Activated CD8-positive, alpha-beta memory T cell treated with anti-CD3 and anti-CD28 coated beads for 24 hours (primary cell): Measurements from ENCODE around the gene CHAT.

Source experiments
- DNase-seq: peaks from one replicate; pipeline ENCODE4 v3.0.0-alpha.2; 2020

The CHAT gene

DNA sequence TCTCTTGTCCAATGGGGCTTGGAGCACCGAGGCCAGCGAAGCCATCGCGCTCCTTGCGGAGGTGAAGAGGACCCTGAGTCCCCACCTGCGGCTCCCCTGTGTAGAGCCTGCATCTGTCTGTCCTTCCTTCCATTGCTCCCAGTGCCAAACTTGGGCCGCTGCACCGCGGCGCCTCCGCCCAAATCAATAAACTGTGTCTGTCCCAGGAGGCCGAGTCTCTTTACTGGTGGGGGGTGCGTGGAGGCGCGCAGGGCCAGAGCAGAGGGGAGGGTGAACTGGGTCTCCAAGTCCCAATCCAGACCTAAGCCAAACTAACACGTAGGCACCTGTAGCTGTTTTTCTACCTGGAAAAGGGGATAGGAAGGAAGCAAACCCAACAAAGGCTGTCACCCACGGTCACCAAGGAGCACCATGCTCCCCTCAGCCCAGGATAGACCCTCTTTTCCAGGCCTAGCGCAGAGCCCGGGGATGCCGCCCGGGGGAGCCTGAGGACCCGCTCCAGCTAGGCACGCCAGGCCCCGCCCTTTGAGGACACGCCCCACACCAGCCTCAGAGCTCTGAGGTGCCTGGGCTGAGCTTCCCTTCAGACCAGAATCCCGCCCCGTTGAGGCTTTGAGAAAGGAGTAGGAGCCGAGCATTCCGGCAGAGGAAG lies 1.2 kb upstream of the CHAT start:
- DNase-seq = no peak

DNA sequence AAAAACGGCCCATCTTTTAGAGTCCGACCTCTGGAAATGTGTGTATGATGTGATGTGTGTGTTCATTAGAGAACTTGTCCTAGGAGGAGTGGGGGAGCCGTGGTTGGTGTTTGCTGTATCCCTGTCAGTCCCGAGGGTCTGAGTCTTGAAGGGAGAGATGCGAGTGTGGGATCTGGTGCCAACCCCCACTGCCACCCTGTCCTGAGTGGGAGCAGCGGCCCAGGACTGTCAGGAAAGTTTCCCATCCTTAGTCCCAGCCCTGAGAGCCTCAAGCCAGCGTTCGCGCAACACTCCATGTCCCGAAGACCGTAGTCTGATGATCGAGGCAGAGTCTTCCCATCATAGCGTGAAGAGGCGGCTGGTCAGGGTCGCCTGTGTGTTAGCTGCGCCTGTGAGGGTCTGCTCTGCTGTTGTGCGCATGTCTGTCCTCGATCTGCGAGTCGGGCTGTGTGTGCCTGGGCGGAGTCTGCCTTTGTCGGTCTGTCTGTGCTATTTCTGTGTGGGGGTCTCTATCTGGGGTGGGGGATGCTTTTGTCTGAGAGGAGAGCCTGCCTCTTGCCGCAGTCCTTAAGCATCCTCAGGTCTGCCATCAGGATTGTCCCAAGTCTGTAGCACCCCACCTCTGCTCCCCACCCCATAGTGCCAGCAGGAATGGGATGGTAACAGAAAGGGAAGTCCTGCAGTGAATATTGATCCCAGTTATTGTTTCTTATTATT lies 514 bp upstream of the CHAT start:
- no peak for DNase-seq

GRCh38 chr10:49614242-49615198 lies 683 bp downstream of the CHAT start:
- DNase-seq = no peak

DNA sequence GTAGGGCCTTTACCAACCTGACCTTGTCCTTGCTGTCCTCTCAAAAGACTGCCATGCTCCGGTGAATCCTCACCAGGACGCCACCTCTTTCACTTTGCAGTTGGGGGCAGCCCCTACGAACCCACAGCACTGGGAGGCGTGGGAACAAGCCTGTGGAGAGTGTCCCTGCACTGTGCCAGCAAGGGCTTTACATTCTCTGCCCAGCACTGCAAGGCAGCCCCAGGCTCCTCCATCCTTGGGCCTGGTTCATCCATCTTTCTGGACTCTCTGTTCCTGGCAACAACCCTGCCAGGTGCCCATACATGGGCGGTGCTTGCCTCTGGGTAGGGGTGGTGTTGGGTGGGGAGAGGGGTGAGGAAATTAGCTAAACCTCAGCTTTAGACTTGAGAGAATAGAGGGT lies 1.4 kb downstream of the CHAT start:
- no peak for DNase-seq

DNA sequence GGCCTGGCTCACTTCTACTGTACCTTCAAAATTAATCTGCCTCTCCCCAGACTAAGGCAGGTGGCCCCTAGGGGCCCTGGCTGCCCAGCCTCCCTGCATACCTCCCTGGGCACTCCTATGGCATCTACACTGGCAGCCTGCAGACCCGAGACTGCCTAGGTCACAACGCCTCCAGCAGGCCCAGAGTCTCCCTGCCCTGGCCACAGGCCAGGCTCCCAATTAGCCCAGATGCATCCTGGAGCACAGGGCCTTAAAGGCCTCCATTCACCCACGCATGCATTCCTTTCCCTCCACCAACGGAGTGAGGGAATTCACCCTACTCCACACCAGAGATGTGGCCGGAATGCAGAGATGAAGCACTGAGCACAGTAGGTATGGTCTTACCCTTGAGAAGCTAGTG lies 1.9 kb downstream of the CHAT start:
- no peak for DNase-seq

GRCh38 chr10:49616421-49617101 lies 2.7 kb downstream of the CHAT start:
- no peak for DNase-seq

DNA sequence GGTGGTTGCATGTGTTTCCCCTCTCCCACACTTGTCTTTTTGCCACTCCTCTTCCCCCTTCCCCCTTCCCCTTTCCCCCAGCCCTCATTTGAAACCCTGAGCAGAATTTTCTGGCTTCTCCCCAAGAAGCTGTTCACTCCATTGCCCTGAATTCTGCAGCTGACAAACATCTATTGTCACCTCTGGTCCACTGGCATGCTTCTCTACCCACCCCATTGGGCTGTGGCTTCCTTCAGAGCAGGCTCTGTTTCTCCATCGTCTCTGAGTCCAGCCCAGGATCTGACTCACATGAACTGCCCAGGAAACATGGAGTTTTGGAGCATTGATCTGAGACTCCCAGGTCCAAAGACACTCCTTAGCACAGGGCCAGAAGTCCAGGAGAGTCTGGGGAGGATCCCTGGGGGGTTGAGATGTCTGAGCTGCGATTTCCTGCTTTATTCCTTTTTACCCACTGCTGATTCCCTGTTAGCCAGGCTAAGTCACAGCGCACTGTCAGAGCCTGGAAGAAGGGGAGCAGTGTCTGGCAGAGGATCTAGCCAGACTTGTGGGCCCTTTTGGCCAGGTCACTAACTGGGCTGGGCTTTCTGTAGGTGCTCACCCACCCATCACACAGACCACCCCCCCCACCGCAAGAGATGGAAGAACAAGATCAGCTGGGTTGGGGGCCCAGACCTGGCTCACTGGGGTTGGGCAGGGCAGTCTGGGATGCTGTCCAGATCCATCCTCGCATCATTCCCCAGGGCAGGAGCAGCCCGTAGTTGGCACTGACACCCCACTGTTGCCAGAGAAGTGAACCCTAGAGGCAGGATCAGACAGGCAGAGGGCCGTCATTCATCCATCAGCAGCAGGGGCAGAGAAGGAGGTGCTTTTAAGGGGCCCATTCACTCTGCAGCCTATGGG lies 3.5 kb downstream of the CHAT start:
- no peak for DNase-seq

DNA sequence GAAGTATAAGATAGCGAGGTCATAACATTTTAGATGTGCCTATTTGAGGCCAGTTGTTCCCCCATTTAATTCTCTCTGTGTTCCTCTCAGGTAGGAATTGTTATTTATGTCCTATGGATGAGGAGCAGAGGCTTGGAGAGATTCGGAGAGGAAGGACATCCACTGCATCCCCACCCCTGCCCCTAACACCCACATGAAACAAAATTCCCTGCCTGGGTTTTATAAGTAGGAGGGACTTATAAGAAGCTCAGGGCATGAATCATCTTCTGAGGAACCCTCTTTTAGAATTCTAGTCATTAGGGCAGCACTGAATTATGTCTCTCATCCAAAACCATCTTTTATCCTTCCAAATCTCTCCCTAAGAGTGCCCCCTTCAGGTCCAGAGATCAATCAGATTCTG lies 5.0 kb downstream of the CHAT start:
- DNase-seq = no peak

DNA sequence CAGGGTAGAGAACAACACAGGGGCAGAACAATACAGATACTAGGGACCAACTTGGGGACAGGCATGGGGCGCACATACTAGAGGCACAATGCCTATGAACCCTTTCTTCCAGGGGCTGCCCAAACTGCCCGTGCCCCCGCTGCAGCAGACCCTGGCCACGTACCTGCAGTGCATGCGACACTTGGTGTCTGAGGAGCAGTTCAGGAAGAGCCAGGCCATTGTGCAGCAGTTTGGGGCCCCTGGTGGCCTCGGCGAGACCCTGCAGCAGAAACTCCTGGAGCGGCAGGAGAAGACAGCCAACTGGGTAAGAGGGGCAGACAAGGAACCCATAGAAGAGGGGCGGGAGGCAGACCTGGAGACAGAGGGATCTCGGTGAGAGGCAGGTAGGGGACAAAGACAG lies 5.8 kb downstream of the CHAT start:
- no peak for DNase-seq

DNA sequence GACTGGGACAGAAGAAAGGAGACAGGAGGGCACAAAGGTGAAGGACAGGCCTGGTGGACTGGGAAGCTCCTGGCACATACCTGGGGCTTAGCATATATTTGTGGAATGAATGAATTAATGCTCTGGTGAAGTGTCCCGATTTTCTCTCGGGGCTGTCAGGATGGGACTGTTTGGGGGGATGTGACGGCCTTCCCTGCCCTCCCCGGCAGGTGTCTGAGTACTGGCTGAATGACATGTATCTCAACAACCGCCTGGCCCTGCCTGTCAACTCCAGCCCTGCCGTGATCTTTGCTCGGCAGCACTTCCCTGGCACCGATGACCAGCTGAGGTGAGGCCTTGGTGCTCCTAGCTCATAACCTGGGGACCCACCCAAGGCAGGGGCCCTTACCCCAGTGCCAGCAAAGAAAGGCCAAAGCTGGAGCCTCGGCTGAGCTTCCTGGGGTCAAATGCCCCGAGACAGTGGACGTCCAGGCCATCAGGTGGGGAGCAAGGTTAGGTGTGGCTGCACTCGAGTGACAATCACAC lies 6.5 kb downstream of the CHAT start:
- DNase-seq = no peak

- no peak for DNase-seq
Observed at GRCh38 chr10:49620841-49621378, 7.1 kb downstream of the CHAT start.

DNA sequence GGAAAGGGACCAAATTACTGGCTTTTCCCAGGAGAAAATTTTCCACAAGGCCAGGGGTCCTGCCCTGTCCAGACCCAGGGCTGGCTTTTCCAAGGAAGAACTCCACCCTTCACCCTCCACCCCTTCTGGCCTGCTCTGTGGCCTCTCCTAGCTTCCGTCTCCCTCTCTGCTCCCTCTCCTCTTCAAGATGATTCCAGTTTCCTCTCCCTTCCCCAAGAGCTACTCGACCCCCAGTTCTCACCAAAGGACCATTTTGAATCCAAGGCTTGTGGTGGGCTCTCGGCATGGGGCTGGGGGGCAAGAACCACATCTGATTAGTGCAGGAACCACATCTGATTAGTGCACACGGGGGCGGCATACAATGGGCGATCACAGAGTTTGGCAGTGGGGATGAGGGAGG lies 7.7 kb downstream of the CHAT start:
- DNase-seq = no peak

- no peak for DNase-seq
Observed at GRCh38 chr10:49622426-49623425, 8.9 kb downstream of the CHAT start.

DNA sequence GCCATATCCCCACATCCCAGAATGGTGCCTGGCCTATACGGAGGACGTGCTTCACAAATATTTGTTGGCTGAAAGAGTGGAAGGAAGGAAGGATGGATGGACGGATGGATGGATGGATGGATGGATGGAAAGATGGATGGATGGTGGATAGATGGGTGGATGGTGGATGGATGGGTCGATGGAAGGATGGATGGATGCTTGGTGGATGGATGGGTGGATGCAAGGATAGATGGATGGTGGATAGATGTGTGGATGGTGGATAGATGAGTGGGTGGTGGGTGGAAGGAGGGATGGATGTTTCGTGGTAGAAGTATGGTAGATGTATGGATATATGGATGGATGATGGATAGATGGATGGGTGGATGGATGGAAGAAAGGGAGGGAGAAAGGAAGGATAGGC lies 10.8 kb downstream of the CHAT start:
- no peak for DNase-seq

DNA sequence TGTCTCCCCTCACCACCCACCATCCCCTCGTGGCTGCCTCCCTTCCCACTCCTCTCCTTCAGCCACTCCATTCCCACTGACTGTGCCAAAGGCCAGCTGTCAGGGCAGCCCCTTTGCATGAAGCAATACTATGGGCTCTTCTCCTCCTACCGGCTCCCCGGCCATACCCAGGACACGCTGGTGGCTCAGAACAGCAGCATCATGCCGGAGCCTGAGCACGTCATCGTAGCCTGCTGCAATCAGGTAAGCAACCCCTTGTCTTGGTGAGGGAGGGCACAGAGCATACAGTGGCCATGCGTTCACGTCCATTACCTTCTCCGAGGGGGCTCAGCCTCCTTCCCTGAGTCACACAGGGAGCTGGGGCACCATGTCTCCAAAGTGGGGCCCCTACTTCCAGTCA lies 11.6 kb downstream of the CHAT start:
- no peak for DNase-seq

DNA sequence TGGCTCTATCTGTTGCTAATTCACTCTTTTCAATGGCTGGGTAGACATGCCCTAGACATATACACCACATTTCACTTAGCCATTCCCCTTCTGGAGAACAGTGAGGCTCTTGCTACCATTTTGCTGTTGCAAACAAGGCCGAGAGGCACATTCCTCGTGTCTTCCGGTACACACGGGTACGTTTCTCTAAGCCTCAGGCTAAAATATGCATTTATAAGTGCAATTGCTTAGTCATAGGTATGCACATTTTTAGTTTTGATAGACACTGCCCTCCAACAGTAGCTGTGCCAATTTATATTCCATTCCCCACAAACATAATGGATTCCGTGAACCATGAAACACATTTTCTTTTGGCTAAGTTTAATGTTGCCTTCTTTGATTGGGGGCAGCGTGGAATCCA lies 13.2 kb downstream of the CHAT start:
- no peak for DNase-seq

DNA sequence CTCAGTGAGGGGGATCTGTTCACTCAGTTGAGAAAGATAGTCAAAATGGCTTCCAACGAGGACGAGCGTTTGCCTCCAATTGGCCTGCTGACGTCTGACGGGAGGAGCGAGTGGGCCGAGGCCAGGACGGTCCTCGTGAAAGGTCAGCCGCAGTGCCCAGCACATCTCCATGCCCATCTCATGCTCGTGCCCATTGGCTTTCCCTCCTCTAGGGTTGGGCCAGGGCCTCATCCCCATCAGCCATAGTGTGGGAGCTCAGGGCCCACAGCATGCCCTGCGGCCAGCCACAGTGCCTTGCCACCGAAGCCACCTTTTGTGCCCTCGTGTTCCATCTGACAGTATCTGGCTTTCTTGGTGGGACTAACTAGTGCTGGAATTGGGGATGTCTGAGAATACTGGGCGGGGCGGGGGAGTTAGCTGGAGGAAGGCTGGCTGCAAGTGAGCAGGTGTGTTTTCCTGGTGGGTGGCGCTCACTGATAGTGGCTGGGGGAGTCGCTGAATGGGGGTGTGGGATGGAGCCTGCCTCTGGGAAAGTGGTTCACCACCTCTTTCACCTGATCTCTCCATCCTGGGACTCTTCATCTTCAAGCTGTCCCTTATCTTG lies 13.9 kb downstream of the CHAT start:
- DNase-seq = no peak

GRCh38 chr10:49628599-49628998 lies 14.8 kb downstream of the CHAT start:
- DNase-seq = no peak

DNA sequence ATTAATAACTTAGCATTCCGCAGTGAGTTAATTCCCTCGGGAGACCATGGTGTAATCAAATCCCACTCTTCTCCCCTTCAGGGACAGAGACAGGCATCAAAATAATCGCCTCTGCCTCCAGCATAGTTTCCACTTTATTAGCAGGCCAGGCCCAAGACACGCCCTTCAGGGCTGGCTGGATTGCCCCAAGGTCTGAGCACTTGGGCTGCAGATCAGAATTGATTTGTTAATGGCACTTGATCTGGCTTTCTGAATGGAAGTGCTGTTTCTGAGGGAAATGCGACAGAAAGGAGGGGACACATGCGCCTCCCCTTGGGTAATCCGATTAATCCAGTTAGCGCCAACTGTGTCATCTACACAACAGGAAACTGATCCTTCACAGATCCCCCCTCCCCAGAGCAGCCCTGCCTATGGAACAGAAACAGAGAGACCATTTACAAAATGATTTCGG lies 15.6 kb downstream of the CHAT start:
- no peak for DNase-seq

DNA sequence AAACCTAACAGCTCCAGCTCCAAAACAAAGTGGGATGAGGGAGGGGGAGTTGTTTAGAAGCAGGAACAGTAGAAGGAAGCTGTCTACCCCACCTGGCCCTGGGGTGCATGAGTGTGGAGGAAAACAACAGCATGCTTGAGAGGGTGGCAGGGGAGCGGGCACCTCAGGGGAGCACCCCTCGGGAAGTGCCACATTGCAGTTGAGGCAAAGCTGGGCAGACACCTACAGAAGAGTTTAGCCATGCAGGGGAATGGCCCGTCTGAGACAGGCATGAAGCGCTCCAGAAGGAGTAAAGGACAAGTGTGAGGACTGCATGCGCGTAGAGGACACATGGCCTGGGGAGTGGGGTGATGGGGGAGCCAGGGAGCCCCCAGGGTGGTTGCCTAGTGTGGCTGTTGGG lies 18.1 kb downstream of the CHAT start:
- no peak for DNase-seq
